ENCODE data around the gene LRP1B. TPM values are rescaled to one million over a fixed set of nuclear protein-coding genes. Genes with fewer than 3 reads are reported as not detected.

LRP1B gene
- polyA plus RNA-seq, 1 of the 3 experiments (the other 2 are of a cell fraction) = 0.28 TPM

DNA sequence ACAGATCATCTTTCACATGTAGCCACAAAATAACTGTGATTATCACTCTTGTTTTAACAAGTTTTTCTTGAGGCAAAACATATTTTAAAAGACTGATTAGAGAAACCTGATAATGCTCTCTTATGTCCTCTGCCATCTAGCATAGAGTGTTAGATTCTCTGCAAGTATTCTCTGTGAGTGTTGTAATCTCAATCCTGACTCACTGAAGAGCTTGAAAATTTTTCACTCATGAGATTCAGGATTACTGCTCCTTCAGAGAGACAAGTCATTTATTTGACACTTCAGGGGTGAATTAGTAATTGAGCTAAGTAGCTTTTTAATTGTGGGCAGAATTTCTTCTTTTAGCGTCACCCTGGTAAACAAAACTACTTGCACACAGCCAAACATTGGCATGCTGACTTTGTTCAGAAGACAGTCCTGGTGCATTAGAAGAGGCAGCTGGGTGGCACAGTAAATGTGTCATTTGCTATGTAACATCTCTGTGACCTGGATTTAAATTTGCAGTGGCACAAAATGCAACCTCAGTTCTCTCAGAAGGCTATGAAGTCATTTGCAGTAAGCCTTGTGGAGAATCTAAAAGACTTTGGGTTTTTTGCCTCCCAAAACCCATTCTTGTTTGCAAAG is 172.9 kb downstream of the LRP1B start:
- no peak overlapping the region for H3K9ac ChIP-seq
- H3K36me3 ChIP-seq (replicated peaks in 1 of 2; ENCODE audit: control insufficient read depth in 1 of 2, insufficient read depth in 2 of 2, low read length in 1 of 2) = no peaks in the 10 kb centered on the region
- H3K4me3 ChIP-seq (ENCODE audit: low read depth in 2 of 2, low read length in 1 of 2) = no peak overlapping the region
- H3K4me1 ChIP-seq (ENCODE audit: control insufficient read depth in 1 of 2, insufficient read depth in 2 of 2, low read depth in 1 of 2, low read length in 1 of 2) = no peaks in the 10 kb centered on the region; a peak in 1 of 4 replicates
- ChIA-PET CTCF (interaction anchor here (1.2 to 2.3 kb wide), 3 partner anchors 10 to 15 kb away, joined by 3 to 8 read pairs (median 6); no protein-coding TSS in a partner anchor), POLR2A (no interaction called here)
- DNase-seq = no peak
- WGBS (ENCODE audit: low lambda C conversion rate) = 80% methylated on average over 1 of the region's 1 CpG
- H3K9me3 ChIP-seq = no peaks in the 10 kb centered on the region
- H3F3A ChIP-seq (replicated peaks; ENCODE audit: insufficient read depth) = no peaks in the 10 kb centered on the region
- no peaks in the 10 kb centered on the region for H3K27me3 ChIP-seq (ENCODE audit: insufficient read depth)
- no peak overlapping the region for H2AFZ ChIP-seq (ENCODE audit: low read depth)
- H3K79me2 ChIP-seq (ENCODE audit: insufficient read depth) = no peaks in the 10 kb centered on the region
- H4K20me1 ChIP-seq (ENCODE audit: insufficient read depth) = no peaks in the 10 kb centered on the region
- H3K27ac ChIP-seq (ENCODE audit: low read depth in 2 of 2, low read length in 1 of 2) = no peak overlapping the region
- H3K4me2 ChIP-seq = no peak overlapping the region
- no peaks in the 10 kb centered on the region for H3K9me2 ChIP-seq
- TF ChIP-seq NFIC (IDR thresholded peaks at IDR 0.05; ENCODE audit: borderline replicate concordance) (no peak), FOXJ3 (CRISPR knock-in tag; IDR thresholded peaks at IDR 0.05) (no peak), YY1 (IDR thresholded peaks at IDR 0.05; ENCODE audit: low read depth) (no peak), TCF12 (IDR thresholded peaks at IDR 0.05) (no peak), SIN3A (IDR thresholded peaks at IDR 0.05; ENCODE audit: borderline replicate concordance, low read depth, low read length) (no peak), TAF1 (IDR thresholded peaks at IDR 0.05; ENCODE audit: borderline replicate concordance, low read depth, low read length) (no peak), MXI1 (IDR thresholded peaks at IDR 0.05; ENCODE audit: low read depth, low read length) (no peak)
- TF ChIP-seq, protein P1, sequence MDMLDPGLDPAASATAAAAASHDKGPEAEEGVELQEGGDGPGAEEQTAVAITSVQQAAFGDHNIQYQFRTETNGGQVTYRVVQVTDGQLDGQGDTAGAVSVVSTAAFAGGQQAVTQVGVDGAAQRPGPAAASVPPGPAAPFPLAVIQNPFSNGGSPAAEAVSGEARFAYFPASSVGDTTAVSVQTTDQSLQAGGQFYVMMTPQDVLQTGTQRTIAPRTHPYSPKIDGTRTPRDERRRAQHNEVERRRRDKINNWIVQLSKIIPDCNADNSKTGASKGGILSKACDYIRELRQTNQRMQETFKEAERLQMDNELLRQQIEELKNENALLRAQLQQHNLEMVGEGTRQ (IDR thresholded peaks at IDR 0.05; ENCODE audit: borderline replicate concordance, low read depth, low read length) = no peak

DNA sequence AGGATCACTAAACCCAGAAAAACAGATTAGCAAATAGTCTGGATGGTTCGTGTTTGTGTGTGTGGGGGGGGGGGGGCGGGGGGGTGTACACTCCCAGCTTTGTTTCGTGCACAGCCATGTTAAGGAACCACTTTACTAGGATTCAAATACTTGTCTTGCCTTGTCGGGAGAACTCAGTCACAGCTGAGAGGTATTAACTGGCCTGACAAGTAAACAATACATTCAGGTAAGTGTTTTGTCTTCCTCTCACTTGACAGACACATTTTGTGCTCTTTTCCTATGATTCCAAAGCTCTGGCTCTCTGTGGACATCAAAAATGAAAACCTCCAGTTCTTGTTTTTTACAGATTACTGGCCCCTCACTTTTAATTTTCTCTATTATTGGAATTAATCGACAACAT is 173.5 kb downstream of the LRP1B start:
- 87% methylated on average over 5 of the region's 5 CpGs for WGBS (ENCODE audit: low lambda C conversion rate)
- CTCF ChIA-PET = interaction anchor here (1.2 to 2.3 kb wide), 2 partner anchors 15 to 16 kb away, joined by 3 to 8 read pairs; no protein-coding TSS in a partner anchor
- DNase-seq = no peak
- no peak for TF ChIP-seq YY1 (IDR thresholded peaks at IDR 0.05; ENCODE audit: low read depth)
- no peak for TF ChIP-seq SMC3 (IDR thresholded peaks at IDR 0.05; ENCODE audit: low read depth, low read length)
- TF ChIP-seq, protein P2, sequence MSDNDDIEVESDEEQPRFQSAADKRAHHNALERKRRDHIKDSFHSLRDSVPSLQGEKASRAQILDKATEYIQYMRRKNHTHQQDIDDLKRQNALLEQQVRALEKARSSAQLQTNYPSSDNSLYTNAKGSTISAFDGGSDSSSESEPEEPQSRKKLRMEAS (IDR thresholded peaks at IDR 0.05; ENCODE audit: low read depth) = no peak
- TF ChIP-seq RXRA (IDR thresholded peaks at IDR 0.05; ENCODE audit: borderline replicate concordance, low read depth) = no peak
- TF ChIP-seq, protein P3, sequence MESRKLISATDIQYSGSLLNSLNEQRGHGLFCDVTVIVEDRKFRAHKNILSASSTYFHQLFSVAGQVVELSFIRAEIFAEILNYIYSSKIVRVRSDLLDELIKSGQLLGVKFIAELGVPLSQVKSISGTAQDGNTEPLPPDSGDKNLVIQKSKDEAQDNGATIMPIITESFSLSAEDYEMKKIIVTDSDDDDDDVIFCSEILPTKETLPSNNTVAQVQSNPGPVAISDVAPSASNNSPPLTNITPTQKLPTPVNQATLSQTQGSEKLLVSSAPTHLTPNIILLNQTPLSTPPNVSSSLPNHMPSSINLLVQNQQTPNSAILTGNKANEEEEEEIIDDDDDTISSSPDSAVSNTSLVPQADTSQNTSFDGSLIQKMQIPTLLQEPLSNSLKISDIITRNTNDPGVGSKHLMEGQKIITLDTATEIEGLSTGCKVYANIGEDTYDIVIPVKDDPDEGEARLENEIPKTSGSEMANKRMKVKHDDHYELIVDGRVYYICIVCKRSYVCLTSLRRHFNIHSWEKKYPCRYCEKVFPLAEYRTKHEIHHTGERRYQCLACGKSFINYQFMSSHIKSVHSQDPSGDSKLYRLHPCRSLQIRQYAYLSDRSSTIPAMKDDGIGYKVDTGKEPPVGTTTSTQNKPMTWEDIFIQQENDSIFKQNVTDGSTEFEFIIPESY (IDR thresholded peaks at IDR 0.05; ENCODE audit: borderline replicate concordance, low read depth) = no peak
- no peak for TF ChIP-seq ELF1 (IDR thresholded peaks at IDR 0.05)
- no peak for TF ChIP-seq TEAD4 (IDR thresholded peaks at IDR 0.05; ENCODE audit: borderline replicate concordance, insufficient read depth)
- no peak for TF ChIP-seq EZH2phosphoT487 (IDR thresholded peaks at IDR 0.05; ENCODE audit: borderline replicate concordance, low read depth)
- no peak for TF ChIP-seq NFIC (IDR thresholded peaks at IDR 0.05; ENCODE audit: borderline replicate concordance)
- TF ChIP-seq GATA2 (CRISPR knock-in tag; IDR thresholded peaks at IDR 0.05) = no peak
- TF ChIP-seq EP300 (IDR thresholded peaks at IDR 0.05; ENCODE audit: borderline replicate concordance in 1 of 2, low read depth in 1 of 2, low read length in 1 of 2) = no peak
- no peak for TF ChIP-seq NRF1 (IDR thresholded peaks at IDR 0.05; ENCODE audit: low read depth, low read length)
- TF ChIP-seq, protein P4, sequence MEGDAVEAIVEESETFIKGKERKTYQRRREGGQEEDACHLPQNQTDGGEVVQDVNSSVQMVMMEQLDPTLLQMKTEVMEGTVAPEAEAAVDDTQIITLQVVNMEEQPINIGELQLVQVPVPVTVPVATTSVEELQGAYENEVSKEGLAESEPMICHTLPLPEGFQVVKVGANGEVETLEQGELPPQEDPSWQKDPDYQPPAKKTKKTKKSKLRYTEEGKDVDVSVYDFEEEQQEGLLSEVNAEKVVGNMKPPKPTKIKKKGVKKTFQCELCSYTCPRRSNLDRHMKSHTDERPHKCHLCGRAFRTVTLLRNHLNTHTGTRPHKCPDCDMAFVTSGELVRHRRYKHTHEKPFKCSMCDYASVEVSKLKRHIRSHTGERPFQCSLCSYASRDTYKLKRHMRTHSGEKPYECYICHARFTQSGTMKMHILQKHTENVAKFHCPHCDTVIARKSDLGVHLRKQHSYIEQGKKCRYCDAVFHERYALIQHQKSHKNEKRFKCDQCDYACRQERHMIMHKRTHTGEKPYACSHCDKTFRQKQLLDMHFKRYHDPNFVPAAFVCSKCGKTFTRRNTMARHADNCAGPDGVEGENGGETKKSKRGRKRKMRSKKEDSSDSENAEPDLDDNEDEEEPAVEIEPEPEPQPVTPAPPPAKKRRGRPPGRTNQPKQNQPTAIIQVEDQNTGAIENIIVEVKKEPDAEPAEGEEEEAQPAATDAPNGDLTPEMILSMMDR (IDR thresholded peaks at IDR 0.05) = no peak
- no peak for TF ChIP-seq FOSL2 (IDR thresholded peaks at IDR 0.05; ENCODE audit: borderline replicate concordance, low read depth)

More for the DNA sequence above, 173.5 kb downstream of the LRP1B start:
- POLR2A ChIA-PET = no interaction called here
- H2AFZ ChIP-seq (ENCODE audit: low read depth) = no peak overlapping the region
- H3K9ac ChIP-seq = no peak overlapping the region
- H4K20me1 ChIP-seq (ENCODE audit: insufficient read depth) = no peaks in the 10 kb centered on the region
- no peak overlapping the region for H3K4me3 ChIP-seq (ENCODE audit: low read depth in 2 of 2, low read length in 1 of 2)
- no peaks in the 10 kb centered on the region for H3K9me3 ChIP-seq
- no peaks in the 10 kb centered on the region for H3K36me3 ChIP-seq (replicated peaks in 1 of 2; ENCODE audit: control insufficient read depth in 1 of 2, insufficient read depth in 2 of 2, low read length in 1 of 2)
- no peaks in the 10 kb centered on the region for H3K27me3 ChIP-seq (ENCODE audit: insufficient read depth)
- no peaks in the 10 kb centered on the region for H3K9me2 ChIP-seq
- H3F3A ChIP-seq (replicated peaks; ENCODE audit: insufficient read depth) = no peaks in the 10 kb centered on the region
- no peaks in the 10 kb centered on the region; a peak in 1 of 4 replicates for H3K4me1 ChIP-seq (ENCODE audit: control insufficient read depth in 1 of 2, insufficient read depth in 2 of 2, low read depth in 1 of 2, low read length in 1 of 2)
- no peak overlapping the region for H3K27ac ChIP-seq (ENCODE audit: low read depth in 2 of 2, low read length in 1 of 2)
- H3K4me2 ChIP-seq = no peak overlapping the region
- H3K79me2 ChIP-seq (ENCODE audit: insufficient read depth) = no peaks in the 10 kb centered on the region
